Activated CD8-positive, alpha-beta T cell treated with anti-CD3 and anti-CD28 coated beads for 36 hours (primary cell): Measurements from ENCODE around the gene RNF4. TPM values are rescaled to one million over a fixed set of nuclear protein-coding genes. Genes with fewer than 3 reads are reported as not detected.
"Not testable (repeated sequence)": the region's sequence is repeated elsewhere in the genome, so short reads cannot be mapped to it uniquely, and the experiment has no call there.

ENCODE experiments used
- ATAC-seq: fragments of 200-7000 bp; cut with Tn5 transposase; one replicate; pipeline ENCODE4 v1.10.0; 2021; ENCODE audit warnings: mild to moderate bottlenecking, moderate library complexity
- CTCF ChIA-PET: fragments of 350-600 bp; sonication (Branson Sonifier 250); formaldehyde crosslinking; loops from one replicate; lab custom pipeline; 2021; ENCODE audit warnings: antibody characterized with exemption; lab: Charles Lee
- POLR2A ChIA-PET: fragments of 350-600 bp; sonication (Branson Sonifier 250); formaldehyde crosslinking; loops from one replicate; lab custom pipeline; 2021; ENCODE audit warnings: antibody characterized with exemption; lab: Charles Lee
- DNase-seq: peaks from one replicate; pipeline ENCODE4 v3.0.0-alpha.2; 2020
- H3K27ac Mint-ChIP-seq: one replicate; pipeline ENCODE4 v1.8.0; 2021; ENCODE audit warnings: mild to moderate bottlenecking, mixed read lengths
- H3K27me3 Mint-ChIP-seq: one replicate; pipeline ENCODE4 v1.8.0; 2021; ENCODE audit warnings: mixed read lengths
- H3K36me3 Mint-ChIP-seq: one replicate; pipeline ENCODE4 v1.8.0; 2021; ENCODE audit warnings: low read depth, mixed read lengths
- H3K4me1 Mint-ChIP-seq: one replicate; pipeline ENCODE4 v1.8.0; 2021; ENCODE audit warnings: low read depth, mixed read lengths
- H3K4me3 Mint-ChIP-seq: one replicate; pipeline ENCODE4 v1.8.0; 2021; ENCODE audit warnings: mild to moderate bottlenecking, moderate library complexity, mixed read lengths
- H3K9me3 Mint-ChIP-seq: one replicate; pipeline ENCODE4 v1.8.0; 2021; ENCODE audit warnings: mixed read lengths
- intact Hi-C: fragments of 100-400 bp; cut with micrococcal nuclease; formaldehyde crosslinking; loops from one replicate; pipeline ENCODE4 v1.10.0; 2022
- total RNA-seq, 2 experiments: library from RNA; stranded (reverse); gene quantifications; one replicate each; pipeline ENCODE4 v1.2.3, GENCODE V29; 2021
- TF ChIP-seq, protein P1 (sequence below): fragments of 200-600 bp; IDR thresholded peaks from one replicate; pipeline ENCODE4 v1.8.0; 2022; ENCODE audit warnings: antibody characterized with exemption, mild to moderate bottlenecking

RNF4 gene
- total RNA-seq, 2 experiments from 2014 or later, result 94.6 to 96.2 TPM

GRCh38 chr4:2462218-2462991 is 6.5 kb upstream of the RNF4 start:
- intact Hi-C loops, result no loop called here
- peak; percentile 95 for ATAC-seq
- ChIA-PET CTCF (interaction anchor here (0.5 to 3.0 kb wide), 7 partner anchors 9 to 245 kb away, joined by 3 to 12 read pairs (median 3); no protein-coding TSS in a partner anchor), POLR2A (interaction anchor here (0.6 to 0.8 kb wide), 2 partner anchors 12 to 208 kb away, joined by 3 to 5 read pairs; no protein-coding TSS in a partner anchor)
- peak overlapping the region; percentile 65 for H3K4me3 Mint-ChIP-seq
- H3K36me3 Mint-ChIP-seq, result peaks cover 1% of the 10 kb centered on the region
- H3K4me1 Mint-ChIP-seq, result peaks cover 14% of the 10 kb centered on the region
- no peak overlapping the region for H3K27ac Mint-ChIP-seq
- TF ChIP-seq, protein P1, sequence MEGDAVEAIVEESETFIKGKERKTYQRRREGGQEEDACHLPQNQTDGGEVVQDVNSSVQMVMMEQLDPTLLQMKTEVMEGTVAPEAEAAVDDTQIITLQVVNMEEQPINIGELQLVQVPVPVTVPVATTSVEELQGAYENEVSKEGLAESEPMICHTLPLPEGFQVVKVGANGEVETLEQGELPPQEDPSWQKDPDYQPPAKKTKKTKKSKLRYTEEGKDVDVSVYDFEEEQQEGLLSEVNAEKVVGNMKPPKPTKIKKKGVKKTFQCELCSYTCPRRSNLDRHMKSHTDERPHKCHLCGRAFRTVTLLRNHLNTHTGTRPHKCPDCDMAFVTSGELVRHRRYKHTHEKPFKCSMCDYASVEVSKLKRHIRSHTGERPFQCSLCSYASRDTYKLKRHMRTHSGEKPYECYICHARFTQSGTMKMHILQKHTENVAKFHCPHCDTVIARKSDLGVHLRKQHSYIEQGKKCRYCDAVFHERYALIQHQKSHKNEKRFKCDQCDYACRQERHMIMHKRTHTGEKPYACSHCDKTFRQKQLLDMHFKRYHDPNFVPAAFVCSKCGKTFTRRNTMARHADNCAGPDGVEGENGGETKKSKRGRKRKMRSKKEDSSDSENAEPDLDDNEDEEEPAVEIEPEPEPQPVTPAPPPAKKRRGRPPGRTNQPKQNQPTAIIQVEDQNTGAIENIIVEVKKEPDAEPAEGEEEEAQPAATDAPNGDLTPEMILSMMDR, result peak; percentile 68
- H3K9me3 Mint-ChIP-seq, result no peaks in the 10 kb centered on the region
- peaks cover 2% of the 10 kb centered on the region for H3K27me3 Mint-ChIP-seq
- DNase-seq, result peak; percentile 68

- Mint-ChIP-seq H3K4me3 (peak overlapping the region; percentile 65), H3K27ac (no peak overlapping the region), H3K27me3 (peaks cover 2% of the 10 kb centered on the region), H3K36me3 (peaks cover 4% of the 10 kb centered on the region), H3K4me1 (peaks cover 18% of the 10 kb centered on the region), H3K9me3 (no peaks in the 10 kb centered on the region)
- intact Hi-C loops, result no loop called here
- TF ChIP-seq, protein P1, result no peak
- ATAC-seq (no peak), DNase-seq (no peak)
- POLR2A ChIA-PET, result interaction anchor here (0.6 to 1.0 kb wide), 3 partner anchors 50 to 221 kb away, joined by 3 to 5 read pairs (median 4); partner anchors contain the start of genes HAUS3 and POLN
- CTCF ChIA-PET, result interaction anchor here (1.0 to 3.0 kb wide), 5 partner anchors 9 to 243 kb away, joined by 3 to 12 read pairs (median 10); no protein-coding TSS in a partner anchor
Observed at GRCh38 chr4:2462992-2463762, 5.7 kb upstream of the RNF4 start.

GRCh38 chr4:2465032-2465431 is 3.9 kb upstream of the RNF4 start:
- no peaks in the 10 kb centered on the region for H3K9me3 Mint-ChIP-seq
- ATAC-seq (no peak), DNase-seq (no peak)
- CTCF ChIA-PET, result interaction anchor here (0.9 to 2.1 kb wide), 2 partner anchors 23 to 72 kb away, joined by 3 to 15 read pairs; no protein-coding TSS in a partner anchor
- peaks cover 9% of the 10 kb centered on the region for H3K36me3 Mint-ChIP-seq
- H3K27me3 Mint-ChIP-seq, result peaks cover 2% of the 10 kb centered on the region
- H3K27ac Mint-ChIP-seq, result no peak overlapping the region
- TF ChIP-seq, protein P1, result no peak
- peaks cover 18% of the 10 kb centered on the region for H3K4me1 Mint-ChIP-seq
- POLR2A ChIA-PET, result interaction anchor here (1.6 kb wide), 1 partner anchor 20 kb away, joined by 5 read pairs; no protein-coding TSS in a partner anchor
- H3K4me3 Mint-ChIP-seq, result no peak overlapping the region
- intact Hi-C loops, result no loop called here

- H3K4me3 Mint-ChIP-seq, intact Hi-C loops: not testable (repeated sequence)
- POLR2A ChIA-PET, result interaction anchor here (0.6 to 1.6 kb wide), 3 partner anchors 17 to 62 kb away, joined by 3 to 5 read pairs (median 3); no protein-coding TSS in a partner anchor
Observed at GRCh38 chr4:2465544-2465943, 3.4 kb upstream of the RNF4 start.

More at GRCh38 chr4:2465544-2465943, 3.4 kb upstream of the RNF4 start:
- H3K27me3 Mint-ChIP-seq, DNase-seq, H3K9me3 Mint-ChIP-seq, ATAC-seq, H3K27ac Mint-ChIP-seq: not testable (repeated sequence)
- H3K36me3 Mint-ChIP-seq, result peaks cover 15% of the 10 kb centered on the region
- peaks cover 20% of the 10 kb centered on the region for H3K4me1 Mint-ChIP-seq
- CTCF ChIA-PET, result interaction anchor here (0.6 to 2.1 kb wide), 3 partner anchors 9 to 47 kb away, joined by 3 to 15 read pairs (median 3); partner anchors contain the start of gene CFAP99
